AG09319 (cell line): ENCODE data around the gene SLC38A3.

Source experiments
- DNase-seq: peaks from one replicate; pipeline ENCODE4 v3.0.0-alpha.2; 2010; ENCODE audit warnings: low read depth; ENCODE audit errors: extremely low read depth
- TF ChIP-seq, protein P1 (sequence below): IDR thresholded peaks from 2 replicates; pipeline ENCODE4 v1.5.1; 2011; ENCODE audit warnings: low read depth, mild to moderate bottlenecking, inconsistent platforms, low read length, moderate library complexity

SLC38A3 gene

DNA sequence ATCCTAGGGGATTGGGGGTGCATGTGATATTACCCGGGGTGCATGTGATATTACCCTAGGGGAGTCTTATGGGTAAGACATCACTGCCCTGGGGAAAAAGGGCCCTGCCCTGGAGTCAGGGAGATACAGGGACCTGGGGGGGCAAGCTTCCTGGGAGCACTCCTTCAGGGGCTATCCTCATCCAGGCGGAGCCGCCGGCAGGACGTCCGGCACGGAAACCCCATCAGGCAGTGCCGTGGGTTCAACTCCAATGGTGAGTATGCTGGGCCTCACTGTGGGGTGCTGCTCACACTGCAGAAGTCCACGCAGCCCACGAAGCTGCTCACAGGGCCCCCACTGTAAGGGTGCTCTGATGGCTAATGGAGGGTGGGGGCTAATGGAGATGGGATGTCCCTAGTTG lies 19.0 kb upstream of the SLC38A3 start:
- no peak for DNase-seq
- TF ChIP-seq, protein P1, sequence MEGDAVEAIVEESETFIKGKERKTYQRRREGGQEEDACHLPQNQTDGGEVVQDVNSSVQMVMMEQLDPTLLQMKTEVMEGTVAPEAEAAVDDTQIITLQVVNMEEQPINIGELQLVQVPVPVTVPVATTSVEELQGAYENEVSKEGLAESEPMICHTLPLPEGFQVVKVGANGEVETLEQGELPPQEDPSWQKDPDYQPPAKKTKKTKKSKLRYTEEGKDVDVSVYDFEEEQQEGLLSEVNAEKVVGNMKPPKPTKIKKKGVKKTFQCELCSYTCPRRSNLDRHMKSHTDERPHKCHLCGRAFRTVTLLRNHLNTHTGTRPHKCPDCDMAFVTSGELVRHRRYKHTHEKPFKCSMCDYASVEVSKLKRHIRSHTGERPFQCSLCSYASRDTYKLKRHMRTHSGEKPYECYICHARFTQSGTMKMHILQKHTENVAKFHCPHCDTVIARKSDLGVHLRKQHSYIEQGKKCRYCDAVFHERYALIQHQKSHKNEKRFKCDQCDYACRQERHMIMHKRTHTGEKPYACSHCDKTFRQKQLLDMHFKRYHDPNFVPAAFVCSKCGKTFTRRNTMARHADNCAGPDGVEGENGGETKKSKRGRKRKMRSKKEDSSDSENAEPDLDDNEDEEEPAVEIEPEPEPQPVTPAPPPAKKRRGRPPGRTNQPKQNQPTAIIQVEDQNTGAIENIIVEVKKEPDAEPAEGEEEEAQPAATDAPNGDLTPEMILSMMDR, result no peak

DNA sequence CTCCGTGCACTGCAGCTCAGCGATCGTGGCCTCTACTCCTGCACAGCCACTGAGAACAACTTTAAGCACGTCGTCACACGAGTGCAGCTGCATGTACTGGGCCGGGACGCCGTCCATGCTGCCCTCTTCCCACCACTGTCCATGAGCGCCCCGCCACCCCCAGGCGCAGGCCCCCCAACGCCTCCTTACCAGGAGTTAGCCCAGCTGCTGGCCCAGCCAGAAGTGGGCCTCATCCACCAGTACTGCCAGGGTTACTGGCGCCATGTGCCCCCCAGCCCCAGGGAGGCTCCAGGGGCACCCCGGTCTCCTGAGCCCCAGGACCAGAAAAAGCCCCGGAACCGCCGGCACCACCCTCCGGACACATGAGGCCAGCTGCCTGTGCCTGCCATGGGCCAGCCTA lies 17.3 kb upstream of the SLC38A3 start:
- DNase-seq, result no peak
- TF ChIP-seq, protein P1, result no peak

DNA sequence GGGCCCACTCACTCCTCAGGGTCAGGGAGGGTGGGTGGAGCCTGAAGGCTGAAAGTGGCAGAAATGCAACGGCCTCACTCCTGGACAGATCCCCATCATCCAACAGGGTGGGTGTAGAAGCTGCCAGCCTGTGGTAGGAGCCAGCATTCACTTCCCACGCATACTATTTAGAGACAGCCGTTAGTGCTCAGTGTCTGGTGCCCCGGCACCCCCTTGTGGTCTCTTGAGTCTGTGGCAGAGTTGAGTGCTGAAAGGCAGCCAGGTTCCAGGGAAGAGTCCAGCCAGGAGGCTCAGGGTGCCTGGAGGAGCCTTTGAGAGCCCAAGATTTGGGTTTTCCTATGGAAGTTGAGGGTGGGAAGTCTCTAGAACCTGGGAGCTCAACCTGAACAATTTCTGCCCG lies 15.8 kb upstream of the SLC38A3 start:
- DNase-seq, result peak; percentile 66
- TF ChIP-seq, protein P1, result peak; percentile 96

DNA sequence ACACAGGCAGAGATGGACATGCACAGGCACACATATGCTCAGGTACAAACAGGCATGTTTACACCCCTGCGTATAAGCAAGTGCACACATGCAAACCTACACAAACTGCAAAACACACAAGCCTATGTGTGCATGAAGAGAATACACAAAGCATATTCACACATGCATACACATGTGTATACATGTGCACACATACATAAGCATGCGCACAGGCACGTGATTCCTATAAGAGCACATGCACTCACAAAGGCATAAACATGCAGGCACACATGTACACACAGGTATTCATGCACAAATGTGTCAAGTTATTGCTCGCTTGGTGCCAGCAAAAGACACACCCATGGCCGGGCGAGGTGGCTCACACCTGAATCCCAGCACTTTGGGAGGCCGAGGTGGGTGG lies 15.1 kb upstream of the SLC38A3 start:
- TF ChIP-seq, protein P1, result no peak
- no peak for DNase-seq

DNA sequence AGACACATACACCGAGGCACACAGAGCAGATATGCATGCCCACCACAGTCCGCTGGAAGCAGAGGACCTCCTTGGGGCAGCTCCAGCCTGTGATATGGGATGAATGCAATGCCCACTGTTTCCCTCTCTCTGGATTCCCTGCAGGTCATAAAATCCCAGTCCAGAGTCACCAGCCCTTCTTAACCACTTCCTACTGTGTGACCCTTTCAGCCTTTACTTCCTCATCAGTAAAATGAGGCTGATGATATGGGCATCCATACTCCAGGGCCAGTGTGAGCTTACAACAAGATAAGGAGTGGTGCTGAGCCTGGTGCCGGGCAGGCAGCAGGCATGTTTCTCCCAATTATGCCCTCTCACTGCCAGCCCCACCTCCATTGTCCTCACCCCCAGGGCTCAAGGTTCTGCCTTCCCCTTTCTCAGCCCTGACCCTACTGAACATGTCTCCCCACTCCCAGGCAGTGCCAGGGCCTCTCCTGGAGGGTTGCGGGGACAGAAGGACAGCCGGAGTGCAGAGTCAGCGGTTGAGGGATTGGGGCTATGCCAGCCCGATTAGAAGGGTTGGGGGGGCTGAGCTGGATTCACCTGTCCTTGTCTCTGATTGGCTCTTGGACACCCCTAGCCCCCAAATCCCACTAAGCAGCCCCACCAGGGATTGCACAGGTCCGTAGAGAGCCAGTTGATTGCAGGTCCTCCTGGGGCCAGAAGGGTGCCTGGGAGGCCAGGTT lies 14.0 kb upstream of the SLC38A3 start, which contains the start of gene GNAT1:
Gene GNAT1, plus strand, starts transcription at position 675 of the 725 bp plus-strand sequence. CDS start 116 bp downstream, outside the sequence.
- TF ChIP-seq, protein P1, result no peak
- no peak for DNase-seq

DNA sequence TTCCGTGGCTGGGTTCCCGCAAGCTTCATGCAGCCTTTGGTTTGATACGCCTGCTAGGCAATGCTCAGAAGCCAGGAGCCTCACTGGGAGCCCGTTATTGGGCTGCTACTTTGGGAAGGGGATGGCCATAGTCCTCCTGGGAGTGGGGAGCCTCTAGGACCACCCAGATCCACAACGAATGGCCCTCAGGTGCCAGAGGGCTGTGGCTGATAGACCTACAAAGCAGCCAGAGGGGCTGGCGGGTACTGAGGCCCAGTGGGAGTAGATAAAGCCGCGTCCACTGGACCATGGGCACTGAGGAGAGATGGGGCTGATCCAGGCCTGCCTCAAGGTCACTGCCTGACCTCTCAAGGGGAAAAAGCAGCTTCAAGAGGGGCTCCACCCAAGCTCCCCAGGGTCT lies 12.9 kb upstream of the SLC38A3 start:
- DNase-seq, result no peak
- TF ChIP-seq, protein P1, result no peak

DNA sequence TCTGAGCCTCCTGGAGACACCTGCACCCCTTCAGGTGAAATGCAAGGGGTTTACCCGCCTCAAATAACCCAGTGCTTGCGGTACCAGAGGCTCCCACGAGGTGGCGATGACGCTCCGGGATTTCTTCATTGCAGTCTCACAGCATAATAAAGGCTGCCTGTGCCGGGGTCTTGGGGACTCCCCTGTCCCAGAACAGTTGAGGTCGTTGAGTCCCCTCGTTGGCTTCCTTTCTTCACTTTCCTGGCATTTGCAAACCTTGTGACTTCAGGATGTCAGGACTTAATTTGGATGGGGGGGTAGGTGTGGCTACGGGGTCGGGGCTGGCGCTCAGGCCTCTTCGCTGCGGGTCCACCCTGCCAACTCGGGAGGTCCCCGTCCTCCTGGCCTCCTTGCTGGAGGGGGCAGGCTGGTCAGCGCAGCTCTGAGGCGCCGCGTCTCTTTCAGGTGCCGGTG lies 12.4 kb upstream of the SLC38A3 start:
- TF ChIP-seq, protein P1, result peak; percentile 95
- DNase-seq, result peak; percentile 5
